ENCODE measurements around the gene MRLN. TPM values are rescaled to one million over a fixed set of nuclear protein-coding genes. Genes with fewer than 3 reads are reported as not detected.

Gene MRLN
- total and polyA plus RNA-seq, 10 of the 15 experiments (the other 5 are each of a cell fraction or from before 2014, with no cell fraction given) = 0.19 TPM; not detected in 9

DNA sequence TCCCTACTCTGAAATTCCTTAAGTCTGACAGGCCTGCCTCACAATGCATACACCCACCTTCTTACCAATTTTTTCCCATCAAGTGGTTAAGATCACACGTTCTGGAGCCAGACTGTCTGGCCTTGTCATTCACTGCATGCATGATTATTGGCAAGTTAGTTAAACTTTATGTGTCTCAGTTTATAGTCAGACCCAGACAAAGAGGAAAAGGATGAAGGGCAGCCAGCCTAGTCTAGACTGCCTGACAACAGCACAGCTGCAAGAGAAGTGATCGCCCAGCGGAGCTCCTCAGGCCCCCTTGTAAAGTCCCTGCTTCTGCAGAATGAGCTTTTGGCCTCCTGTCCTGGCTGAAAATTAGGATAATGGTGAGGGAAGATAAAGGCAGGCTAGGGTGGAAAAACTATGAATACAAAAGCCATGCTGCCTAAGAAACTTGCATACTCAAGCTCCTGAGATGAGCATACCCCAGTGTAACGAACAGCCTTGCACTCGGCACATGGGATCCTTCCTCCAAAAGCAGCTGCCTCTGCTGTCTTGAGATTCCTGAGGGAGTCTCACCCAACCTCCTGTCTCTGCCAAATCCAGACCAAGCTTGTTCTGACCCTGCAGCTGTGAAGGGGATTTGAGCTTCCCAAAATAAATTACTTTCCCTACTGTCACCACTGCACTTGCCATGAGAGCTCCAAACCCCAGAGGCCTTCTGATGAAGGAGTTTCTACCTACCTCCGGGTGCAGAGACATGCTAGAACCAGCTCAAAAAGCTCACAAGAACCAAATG lies 26.7 kb upstream of the MRLN start:
- Histone ChIP-seq H3K27ac (ENCODE audit: control insufficient read depth, insufficient read depth) (no peak overlapping the region), H3K4me1 (ENCODE audit: control insufficient read depth, insufficient read depth, low read length) (no peaks in the 10 kb centered on the region), H3K9ac (ENCODE audit: control insufficient read depth, insufficient read depth, low read length) (no peak overlapping the region), H3K27me3 (replicated peaks in 1 of 2; ENCODE audit: control insufficient read depth in 2 of 2, insufficient read depth in 2 of 2, low read length in 1 of 2) (no peaks in the 10 kb centered on the region), H4K20me1 (ENCODE audit: control insufficient read depth, insufficient read depth) (no peaks in the 10 kb centered on the region), H3K9me3 (replicated peaks; ENCODE audit: control insufficient read depth, insufficient read depth, low read length) (no peaks in the 10 kb centered on the region; the same call in 2 of the 3 replicates), H3K4me2 (ENCODE audit: control insufficient read depth, insufficient read depth) (no peak overlapping the region), H3K36me3 (ENCODE audit: control insufficient read depth in 2 of 2, insufficient read depth in 2 of 2, low read length in 1 of 2) (no peaks in the 10 kb centered on the region), H3K79me2 (ENCODE audit: control insufficient read depth, insufficient read depth, low read length) (no peaks in the 10 kb centered on the region), H2AFZ (ENCODE audit: control insufficient read depth, low read depth, low read length) (no peak overlapping the region), H3K4me3 (no peak overlapping the region)
- ATAC-seq = no peak
- TF ChIP-seq CHD2 (IDR thresholded peaks at IDR 0.05; ENCODE audit: borderline replicate concordance, low read depth, low read length) (no peak), CREB1 (IDR thresholded peaks at IDR 0.05; ENCODE audit: low read depth) (no peak), POU2F2 (IDR thresholded peaks at IDR 0.05; ENCODE audit: borderline replicate concordance, low read depth, low read length) (no peak)
- 70% methylated on average over 6 of the region's 6 CpGs for WGBS (ENCODE audit: insufficient coverage, insufficient replicate concordance, low lambda C conversion rate, missing lambda C conversion rate)
- in situ Hi-C loops (cut with MboI) (no loop called here), intact Hi-C loops (cut with micrococcal nuclease; ENCODE audit: unreplicated experiment) (no loop called here)
- ChIA-PET POLR2A (no interaction called here), CTCF (no interaction called here), SMC1A (ENCODE audit: uncharacterized antibody, unreplicated experiment) (interaction anchor here (0.6 to 0.9 kb wide), 2 partner anchors 22 to 157 kb away, joined by 3 read pairs; no protein-coding TSS in a partner anchor), RAD21 (ENCODE audit: unreplicated experiment) (no interaction called here)
- no TSS peak for BruUV-seq (replicated peaks)
- no peak for DNase-seq (ENCODE audit: low read depth, low spot score)
- FAIRE-seq = no peak

DNA sequence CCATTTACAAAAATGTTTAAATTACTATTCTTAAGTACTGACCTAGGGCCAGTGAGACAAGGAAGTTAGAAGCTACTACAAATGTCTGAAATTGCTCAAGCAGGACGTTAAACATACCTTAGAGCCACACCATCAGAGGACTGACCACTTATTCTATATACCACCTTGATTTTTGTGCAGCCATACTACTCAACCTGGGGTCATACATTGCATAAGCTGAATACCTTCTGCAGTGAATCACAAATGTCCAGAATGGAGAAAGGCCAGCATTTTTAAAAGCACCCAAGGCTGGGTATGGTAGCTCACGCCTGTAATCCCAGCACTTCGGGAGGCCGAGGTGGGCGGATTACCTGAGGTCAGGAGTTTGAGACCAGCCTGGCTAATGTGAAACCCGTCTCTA lies 21.2 kb upstream of the MRLN start:
- Histone ChIP-seq H3K9me3 (replicated peaks; ENCODE audit: control insufficient read depth, insufficient read depth, low read length) (no peaks in the 10 kb centered on the region; the same call in 2 of the 3 replicates), H3K36me3 (ENCODE audit: control insufficient read depth in 2 of 2, insufficient read depth in 2 of 2, low read length in 1 of 2) (no peaks in the 10 kb centered on the region), H3K27ac (ENCODE audit: control insufficient read depth, insufficient read depth) (no peak overlapping the region), H3K4me1 (ENCODE audit: control insufficient read depth, insufficient read depth, low read length) (no peaks in the 10 kb centered on the region), H3K27me3 (replicated peaks in 1 of 2; ENCODE audit: control insufficient read depth in 2 of 2, insufficient read depth in 2 of 2, low read length in 1 of 2) (no peaks in the 10 kb centered on the region), H3K4me2 (ENCODE audit: control insufficient read depth, insufficient read depth) (no peak overlapping the region), H3K79me2 (ENCODE audit: control insufficient read depth, insufficient read depth, low read length) (no peaks in the 10 kb centered on the region), H2AFZ (ENCODE audit: control insufficient read depth, low read depth, low read length) (no peak overlapping the region), H3K4me3 (no peak overlapping the region), H3K9ac (ENCODE audit: control insufficient read depth, insufficient read depth, low read length) (no peak overlapping the region), H4K20me1 (ENCODE audit: control insufficient read depth, insufficient read depth) (no peaks in the 10 kb centered on the region)
- TF ChIP-seq SUZ12 (IDR thresholded peaks at IDR 0.05; ENCODE audit: unreplicated experiment) = no peak
- TF ChIP-seq, protein P1, sequence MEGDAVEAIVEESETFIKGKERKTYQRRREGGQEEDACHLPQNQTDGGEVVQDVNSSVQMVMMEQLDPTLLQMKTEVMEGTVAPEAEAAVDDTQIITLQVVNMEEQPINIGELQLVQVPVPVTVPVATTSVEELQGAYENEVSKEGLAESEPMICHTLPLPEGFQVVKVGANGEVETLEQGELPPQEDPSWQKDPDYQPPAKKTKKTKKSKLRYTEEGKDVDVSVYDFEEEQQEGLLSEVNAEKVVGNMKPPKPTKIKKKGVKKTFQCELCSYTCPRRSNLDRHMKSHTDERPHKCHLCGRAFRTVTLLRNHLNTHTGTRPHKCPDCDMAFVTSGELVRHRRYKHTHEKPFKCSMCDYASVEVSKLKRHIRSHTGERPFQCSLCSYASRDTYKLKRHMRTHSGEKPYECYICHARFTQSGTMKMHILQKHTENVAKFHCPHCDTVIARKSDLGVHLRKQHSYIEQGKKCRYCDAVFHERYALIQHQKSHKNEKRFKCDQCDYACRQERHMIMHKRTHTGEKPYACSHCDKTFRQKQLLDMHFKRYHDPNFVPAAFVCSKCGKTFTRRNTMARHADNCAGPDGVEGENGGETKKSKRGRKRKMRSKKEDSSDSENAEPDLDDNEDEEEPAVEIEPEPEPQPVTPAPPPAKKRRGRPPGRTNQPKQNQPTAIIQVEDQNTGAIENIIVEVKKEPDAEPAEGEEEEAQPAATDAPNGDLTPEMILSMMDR (IDR thresholded peaks at IDR 0.05 in 2 of 3, conservative IDR thresholded peaks at IDR 0.05 in 1 of 3; ENCODE audit: control insufficient read depth in 2 of 3, extremely low read depth in 1 of 3, insufficient read depth in 1 of 3, low read depth in 3 of 3, low read length in 3 of 3) = no peak
- no peak for TF ChIP-seq NFXL1 (IDR thresholded peaks at IDR 0.05; ENCODE audit: borderline replicate concordance)
- ChIA-PET SMC1A (ENCODE audit: uncharacterized antibody, unreplicated experiment) (interaction anchor here (1.3 kb wide), 1 partner anchor 27 kb away, joined by 4 read pairs; no protein-coding TSS in a partner anchor), POLR2A (no interaction called here), CTCF (no interaction called here), RAD21 (ENCODE audit: unreplicated experiment) (no interaction called here)
- in situ Hi-C loops (cut with MboI) = no loop called here
- 42% methylated on average over 6 of the region's 6 CpGs for WGBS (ENCODE audit: insufficient coverage, insufficient replicate concordance, low lambda C conversion rate, missing lambda C conversion rate)
- intact Hi-C loops (cut with micrococcal nuclease; ENCODE audit: unreplicated experiment) = no loop called here
- no peak for DNase-seq (ENCODE audit: low read depth, low spot score)
- no TSS peak for BruUV-seq (replicated peaks)
- ATAC-seq = no peak
- FAIRE-seq = no peak

Data from GM12878 (cell line).